Type B pancreatic cell (in vitro differentiated cells): ENCODE results near the gene PHYKPL. TPM values are rescaled to one million over a fixed set of nuclear protein-coding genes. Genes with fewer than 3 reads are reported as not detected.

Source experiments
- DNase-seq: peaks from one replicate; pipeline ENCODE4 v3.0.0; 2021; ENCODE audit warnings: mixed read lengths; ENCODE audit not compliant: unreplicated experiment; ENCODE audit errors: extremely low spot score
- H3K27ac Mint-ChIP-seq: 2 replicates; pipeline ENCODE4 v1.8.0; 2021; ENCODE audit warnings: mild to moderate bottlenecking, mixed read lengths
- H3K27me3 Mint-ChIP-seq: 2 replicates; pipeline ENCODE4 v1.8.0; 2021; ENCODE audit warnings: mixed read lengths
- H3K36me3 Mint-ChIP-seq: 2 replicates; pipeline ENCODE4 v1.8.0; 2021; ENCODE audit warnings: mixed read lengths
- H3K4me1 Mint-ChIP-seq: one replicate; pipeline ENCODE4 v1.8.0; 2021; ENCODE audit warnings: mixed read lengths; ENCODE audit not compliant: unreplicated experiment
- H3K4me3 Mint-ChIP-seq: 2 replicates; pipeline ENCODE4 v1.8.0; 2021; ENCODE audit warnings: mild to moderate bottlenecking, mixed read lengths
- H3K9me3 Mint-ChIP-seq: 2 replicates; pipeline ENCODE4 v1.8.0; 2021; ENCODE audit warnings: mixed read lengths
- CTCF ChIP-seq: fragments of 200-600 bp; sonication (generic); conservative IDR thresholded peaks from 2 replicates; pipeline ENCODE4 v1.5.0; 2021; ENCODE audit warnings: antibody characterized with exemption, mild to moderate bottlenecking
- total RNA-seq: library from RNA; stranded (reverse); gene quantifications from 2 replicates; pipeline ENCODE4 v1.2.1, GENCODE V29; 2021; ENCODE audit warnings: low replicate concordance

The PHYKPL gene
- total RNA-seq, 1 donor from 2014 or later = 76.2 TPM

- Mint-ChIP-seq H3K27ac (no peak overlapping the region), H3K4me1 (peaks cover 10% of the 10 kb centered on the region), H3K36me3 (peaks cover 35% of the 10 kb centered on the region), H3K27me3 (no peaks in the 10 kb centered on the region), H3K4me3 (no peak overlapping the region), H3K9me3 (no peaks in the 10 kb centered on the region)
- TF ChIP-seq CTCF = no peak
- DNase-seq = no peak
Measured at GRCh38 chr5:178218237-178218776, 14.3 kb downstream of the PHYKPL start.

GRCh38 chr5:178216779-178217178, 15.8 kb downstream of the PHYKPL start:
- TF ChIP-seq CTCF = no peak
- H3K36me3 Mint-ChIP-seq = peaks cover 31% of the 10 kb centered on the region

GRCh38 chr5:178216088-178216534, 16.5 kb downstream of the PHYKPL start:
- no peaks in the 10 kb centered on the region for H3K9me3 Mint-ChIP-seq
- H3K4me3 Mint-ChIP-seq = no peak overlapping the region
- H3K4me1 Mint-ChIP-seq = no peaks in the 10 kb centered on the region
- no peaks in the 10 kb centered on the region for H3K27me3 Mint-ChIP-seq
- DNase-seq = no peak
- TF ChIP-seq CTCF = no peak
- peaks cover 27% of the 10 kb centered on the region for H3K36me3 Mint-ChIP-seq
- no peak overlapping the region for H3K27ac Mint-ChIP-seq

More at GRCh38 chr5:178216779-178217178, 15.8 kb downstream of the PHYKPL start:
- no peak for DNase-seq
- no peaks in the 10 kb centered on the region for H3K27me3 Mint-ChIP-seq
- H3K9me3 Mint-ChIP-seq = no peaks in the 10 kb centered on the region
- H3K4me3 Mint-ChIP-seq = no peak overlapping the region
- H3K4me1 Mint-ChIP-seq = peaks cover 6% of the 10 kb centered on the region
- no peak overlapping the region for H3K27ac Mint-ChIP-seq

GRCh38 chr5:178215280-178216002, 17.2 kb downstream of the PHYKPL start:
- peaks cover 23% of the 10 kb centered on the region for H3K36me3 Mint-ChIP-seq
- H3K27me3 Mint-ChIP-seq = no peaks in the 10 kb centered on the region
- no peak overlapping the region for H3K27ac Mint-ChIP-seq
- H3K4me1 Mint-ChIP-seq = no peaks in the 10 kb centered on the region
- no peak for DNase-seq
- no peak overlapping the region for H3K4me3 Mint-ChIP-seq
- H3K9me3 Mint-ChIP-seq = no peaks in the 10 kb centered on the region
- TF ChIP-seq CTCF = no peak

- DNase-seq = no peak
- H3K36me3 Mint-ChIP-seq = peaks cover 23% of the 10 kb centered on the region
- no peak for TF ChIP-seq CTCF
Measured at GRCh38 chr5:178214160-178214803, 18.3 kb downstream of the PHYKPL start.

More at GRCh38 chr5:178214160-178214803, 18.3 kb downstream of the PHYKPL start:
- Mint-ChIP-seq H3K27me3 (no peaks in the 10 kb centered on the region), H3K9me3 (no peaks in the 10 kb centered on the region), H3K4me1 (no peaks in the 10 kb centered on the region), H3K27ac (peak overlapping the region; percentile 74), H3K4me3 (peak overlapping the region; percentile 23)
